VCaP (cell line): Measurements from ENCODE around the gene RAB32.

ENCODE experiments used
- H3K27ac ChIP-seq: fragments of 450-650 bp; 2 replicates; pipeline ENCODE4 v1.5.1; 2017
- CTCF ChIP-seq: fragments of 450-650 bp; conservative IDR thresholded peaks from 2 replicates; pipeline ENCODE4 v1.5.1; 2017; ENCODE audit warnings: mild to moderate bottlenecking, moderate library complexity

Gene RAB32

GRCh38 chr6:146583966-146584365, 40.3 kb downstream of the RAB32 start:
- no peak overlapping the region for H3K27ac ChIP-seq
- no peak for TF ChIP-seq CTCF

GRCh38 chr6:146587459-146587858, 43.8 kb downstream of the RAB32 start:
- no peak overlapping the region for H3K27ac ChIP-seq
- TF ChIP-seq CTCF: no peak

GRCh38 chr6:146590492-146590891, 46.9 kb downstream of the RAB32 start:
- no peak for TF ChIP-seq CTCF
- H3K27ac ChIP-seq: no peak overlapping the region

GRCh38 chr6:146592451-146592850, 48.8 kb downstream of the RAB32 start:
- H3K27ac ChIP-seq: no peak overlapping the region
- TF ChIP-seq CTCF: no peak

- TF ChIP-seq CTCF: no peak
- H3K27ac ChIP-seq: no peak overlapping the region
Measured at GRCh38 chr6:146593986-146594385, 50.4 kb downstream of the RAB32 start.

- no peak overlapping the region for H3K27ac ChIP-seq
- TF ChIP-seq CTCF: no peak
Measured at GRCh38 chr6:146594495-146594894, 50.9 kb downstream of the RAB32 start.

GRCh38 chr6:146595972-146596731, 52.5 kb downstream of the RAB32 start:
- H3K27ac ChIP-seq: peak overlapping the region; percentile 29; the same call in 1 of the 2 replicates
- TF ChIP-seq CTCF: no peak
